Neuronal stem cell (in vitro differentiated cells): ENCODE results near the gene SSBP1.

ENCODE experiments used
- DNase-seq: peaks from one replicate; pipeline ENCODE4 v3.0.0-alpha.2; 2013; ENCODE audit warnings: low spot score
- H2AFZ ChIP-seq: one replicate; pipeline ENCODE4 v1.6.1; 2013; ENCODE audit warnings: mild to moderate bottlenecking, low read length, inconsistent platforms
- H2AK5ac ChIP-seq: 2 replicates; pipeline ENCODE4 v1.6.1; 2013; ENCODE audit warnings: low read depth, mild to moderate bottlenecking, inconsistent platforms, low read length, moderate library complexity, mixed read lengths
- H2BK120ac ChIP-seq: 2 replicates; pipeline ENCODE4 v1.6.1; 2013; ENCODE audit warnings: low read depth, mild to moderate bottlenecking, inconsistent platforms, low read length, moderate library complexity, mixed read lengths
- H2BK12ac ChIP-seq: one replicate; pipeline ENCODE4 v1.6.1; 2013; ENCODE audit warnings: low read length, inconsistent platforms
- H2BK15ac ChIP-seq: 2 replicates; pipeline ENCODE4 v1.6.1; 2013; ENCODE audit warnings: mild to moderate bottlenecking, low read length, inconsistent platforms, mixed read lengths
- H2BK5ac ChIP-seq: one replicate; pipeline ENCODE4 v1.6.1; 2013; ENCODE audit warnings: inconsistent platforms, mild to moderate bottlenecking, low read length, moderate library complexity
- H3K14ac ChIP-seq: one replicate; pipeline ENCODE4 v1.6.1; 2013; ENCODE audit warnings: low read length, inconsistent platforms
- H3K18ac ChIP-seq: 2 replicates; pipeline ENCODE4 v1.6.1; 2013; ENCODE audit warnings: low read length, inconsistent platforms
- H3K23ac ChIP-seq: 2 replicates; pipeline ENCODE4 v1.6.1; 2013; ENCODE audit warnings: low read depth, mild to moderate bottlenecking, mixed read lengths, low read length, inconsistent platforms; ENCODE audit not compliant: poor library complexity
- H3K27ac ChIP-seq: replicated peaks from 3 replicates; pipeline ENCODE4 v1.5.1; 2013; ENCODE audit warnings: low read length, inconsistent platforms
- H3K27me3 ChIP-seq, 3 experiments: 2 replicates each; pipeline ENCODE4 v1.6.1; 2013; ENCODE audit warnings: low read length in 3 of 3, mild to moderate bottlenecking in 2 of 3, inconsistent platforms in 1 of 3, low read depth in 1 of 3, mixed read lengths in 1 of 3, moderate library complexity in 1 of 3; ENCODE audit not compliant: control insufficient read depth in 3 of 3, insufficient read depth in 3 of 3
- H3K36me3 ChIP-seq, 2 donors: replicated peaks in 1 of 2; 2 replicates each; pipeline ENCODE4 v1.6.1; 2013; ENCODE audit warnings: low read length in 2 of 2; ENCODE audit not compliant: control insufficient read depth in 2 of 2, insufficient read depth in 2 of 2
- H3K4ac ChIP-seq: 2 replicates; pipeline ENCODE4 v1.6.1; 2013; ENCODE audit warnings: inconsistent platforms, mild to moderate bottlenecking, low read length, moderate library complexity
- H3K4me1 ChIP-seq, 2 donors: 1 replicate in 1 of 2; 2 replicates in 1 of 2; pipeline ENCODE4 v1.6.1; 2013; ENCODE audit warnings: low read length in 2 of 2, low read depth in 1 of 2; ENCODE audit not compliant: control insufficient read depth in 2 of 2, insufficient read depth in 1 of 2
- H3K4me2 ChIP-seq: one replicate; pipeline ENCODE4 v1.6.1; 2013; ENCODE audit warnings: mild to moderate bottlenecking, low read length, inconsistent platforms; ENCODE audit not compliant: insufficient read depth, poor library complexity, severe bottlenecking
- H3K4me3 ChIP-seq, 2 donors: 2 replicates each; pipeline ENCODE4 v1.5.1; 2013; ENCODE audit warnings: low read length in 2 of 2, mild to moderate bottlenecking in 2 of 2, inconsistent platforms in 1 of 2, moderate library complexity in 1 of 2
- H3K79me1 ChIP-seq: one replicate; pipeline ENCODE4 v1.6.1; 2013; ENCODE audit warnings: low read depth, mild to moderate bottlenecking, inconsistent platforms, low read length, moderate library complexity
- H3K9ac ChIP-seq: one replicate; pipeline ENCODE4 v1.6.1; 2013; ENCODE audit warnings: mild to moderate bottlenecking, low read depth, low read length, inconsistent platforms; ENCODE audit not compliant: poor library complexity
- H3K9me3 ChIP-seq, 2 donors: replicated peaks in 1 of 2; 2 replicates each; pipeline versions ENCODE3 to v1.6.1; 2013; ENCODE audit warnings: low read length in 2 of 2, mild to moderate bottlenecking in 2 of 2, inconsistent platforms in 1 of 2, low read depth in 1 of 2, mixed read lengths in 1 of 2, moderate library complexity in 1 of 2; ENCODE audit not compliant: control insufficient read depth in 2 of 2, insufficient read depth in 1 of 2
- H4K8ac ChIP-seq: one replicate; pipeline ENCODE4 v1.6.1; 2013; ENCODE audit warnings: low read depth, mild to moderate bottlenecking, inconsistent platforms, low read length, moderate library complexity
- H4K91ac ChIP-seq: one replicate; pipeline ENCODE4 v1.6.1; 2013; ENCODE audit warnings: low read length, low read depth, mild to moderate bottlenecking, inconsistent platforms; ENCODE audit not compliant: poor library complexity
- WGBS, 2 donors: extraction: QIAGEN DNeasy Blood & Tissue Kit; methylation state at CpG; one replicate each; pipeline ENCODE4 v1.1.7; 2013; ENCODE audit warnings: missing lambda C conversion rate in 2 of 2, mixed read lengths in 1 of 2; ENCODE audit not compliant: insufficient read length in 2 of 2, insufficient replicate concordance in 1 of 2; ENCODE audit errors: extremely low coverage in 2 of 2; 5-methylcytosine and 5-hydroxymethylcytosine counted together

Gene SSBP1

GRCh38 chr7:141693082-141693481 lies 45.1 kb upstream of the SSBP1 start:
- no CpG with 5 or more reads among the region's 3 CpGs for WGBS, 2 donors
- Histone ChIP-seq H2AK5ac (no peak overlapping the region), H2BK120ac (no peak overlapping the region)

GRCh38 chr7:141695803-141696289 lies 42.3 kb upstream of the SSBP1 start:
- H3K4me3 ChIP-seq: no peak overlapping the region
- no peak overlapping the region for H3K18ac ChIP-seq
- no peak overlapping the region for H3K14ac ChIP-seq
- no peak overlapping the region for H2BK15ac ChIP-seq
- whole genome bisulfite sequencing, 2 donors: no CpG with 5 or more reads among the region's 6 CpGs
- no peak overlapping the region for H3K9ac ChIP-seq
- no peak overlapping the region for H2BK12ac ChIP-seq
- no peak overlapping the region for H4K91ac ChIP-seq
- no peak overlapping the region for H4K8ac ChIP-seq
- H3K4ac ChIP-seq: no peak overlapping the region
- no peak overlapping the region for H2BK120ac ChIP-seq
- no peaks in the 10 kb centered on the region for H3K36me3 ChIP-seq
- H3K27ac ChIP-seq: no peak overlapping the region
- no peak overlapping the region for H2BK5ac ChIP-seq
- no peaks in the 10 kb centered on the region for H3K79me1 ChIP-seq
- H3K23ac ChIP-seq: no peak overlapping the region
- H3K9me3 ChIP-seq: no peaks in the 10 kb centered on the region
- no peak for DNase-seq
- peaks cover 6 to 8% of the 10 kb centered on the region in 2 donors for H3K4me1 ChIP-seq
- no peak overlapping the region for H2AK5ac ChIP-seq
- no peak overlapping the region for H3K4me2 ChIP-seq
- no peak overlapping the region for H2AFZ ChIP-seq
- H3K27me3 ChIP-seq: peaks cover 0 to 2% (median 0%) of the 10 kb centered on the region in 3 experiments

More at GRCh38 chr7:141693082-141693481, 45.1 kb upstream of the SSBP1 start:
- H3K9me3 ChIP-seq: no peaks in the 10 kb centered on the region
- no peak overlapping the region for H2BK15ac ChIP-seq
- H4K8ac ChIP-seq: no peak overlapping the region
- H3K4ac ChIP-seq: no peak overlapping the region
- no peak overlapping the region for H3K14ac ChIP-seq
- peaks cover 0 to 4% of the 10 kb centered on the region in 2 donors for H3K4me1 ChIP-seq
- H3K27me3 ChIP-seq: no peaks in the 10 kb centered on the region
- no peak overlapping the region for H3K23ac ChIP-seq
- H2BK12ac ChIP-seq: no peak overlapping the region
- no peak overlapping the region for H4K91ac ChIP-seq
- no peak for DNase-seq
- H2BK5ac ChIP-seq: no peak overlapping the region
- H2AFZ ChIP-seq: no peak overlapping the region
- no peak overlapping the region for H3K18ac ChIP-seq
- H3K27ac ChIP-seq: no peak overlapping the region
- H3K4me2 ChIP-seq: no peak overlapping the region
- no peak overlapping the region for H3K9ac ChIP-seq
- H3K4me3 ChIP-seq: no peak overlapping the region
- no peaks in the 10 kb centered on the region for H3K79me1 ChIP-seq
- H3K36me3 ChIP-seq: no peaks in the 10 kb centered on the region

- Histone ChIP-seq H3K36me3 (no peaks in the 10 kb centered on the region), H4K91ac (no peak overlapping the region), H2BK5ac (no peak overlapping the region), H4K8ac (no peak overlapping the region), H3K79me1 (no peaks in the 10 kb centered on the region), H2BK15ac (no peak overlapping the region), H3K4me2 (no peak overlapping the region), H3K27me3 (peaks cover 0 to 5% (median 0%) of the 10 kb centered on the region in 3 experiments), H2AFZ (no peak overlapping the region), H2BK12ac (no peak overlapping the region), H3K4me3 (no peak overlapping the region), H3K23ac (no peak overlapping the region), H3K4ac (no peak overlapping the region), H3K9me3 (no peaks in the 10 kb centered on the region), H2AK5ac (no peak overlapping the region), H3K27ac (no peak overlapping the region), H2BK120ac (no peak overlapping the region), H3K14ac (no peak overlapping the region), H3K4me1 (peaks cover 8% of the 10 kb centered on the region in 2 donors), H3K9ac (no peak overlapping the region), H3K18ac (no peak overlapping the region)
- WGBS, 2 donors: no CpG with 5 or more reads among the region's 2 CpGs
- no peak for DNase-seq
These were observed 41.8 kb upstream of the SSBP1 start for GRCh38 chr7:141696348-141696747.

- Histone ChIP-seq H3K4me1 (peaks cover 10% of the 10 kb centered on the region in 2 donors), H4K8ac (no peak overlapping the region), H2AK5ac (no peak overlapping the region), H3K79me1 (no peaks in the 10 kb centered on the region), H3K4me3 (no peak overlapping the region), H3K36me3 (no peaks in the 10 kb centered on the region), H2BK15ac (no peak overlapping the region), H3K9me3 (no peaks in the 10 kb centered on the region), H2AFZ (no peak overlapping the region), H3K14ac (no peak overlapping the region), H3K18ac (no peak overlapping the region), H3K23ac (no peak overlapping the region), H3K27ac (no peak overlapping the region), H2BK5ac (no peak overlapping the region), H3K4me2 (no peak overlapping the region), H3K27me3 (peaks cover 0 to 7% (median 0%) of the 10 kb centered on the region in 3 experiments), H2BK12ac (no peak overlapping the region), H2BK120ac (no peak overlapping the region), H3K4ac (no peak overlapping the region), H4K91ac (no peak overlapping the region), H3K9ac (no peak overlapping the region)
- no CpG with 5 or more reads among the region's 10 CpGs for WGBS, 2 donors
- DNase-seq: no peak
These were observed 40.8 kb upstream of the SSBP1 start for GRCh38 chr7:141697211-141697871.
